HG03045 (cell line): ENCODE data around the gene DCXR.
"Not testable (repeated sequence)": the region's sequence is repeated elsewhere in the genome, so short reads cannot be mapped to it uniquely, and the experiment has no call there.

Experiments
- ATAC-seq: cut with Tn5 transposase; IDR thresholded peaks from one replicate; pipeline ENCODE4 v1.9.1; 2021; ENCODE audit warnings: mild to moderate bottlenecking, moderate library complexity; ENCODE audit not compliant: unreplicated experiment

DCXR gene

GRCh38 chr17:82042649-82043048, 5.2 kb upstream of the DCXR start:
- no peak for ATAC-seq

- ATAC-seq, result no peak
Observed at GRCh38 chr17:82041144-82041814, 3.8 kb upstream of the DCXR start.

GRCh38 chr17:82039695-82040299, 2.3 kb upstream of the DCXR start:
- no peak for ATAC-seq

- not testable (repeated sequence) for ATAC-seq
Observed at GRCh38 chr17:82038796-82039409, 1.4 kb upstream of the DCXR start.

GRCh38 chr17:82037889-82038195, 345 bp upstream of the DCXR start:
- ATAC-seq, result no peak

- ATAC-seq, result no peak
Observed at GRCh38 chr17:82036634-82037091, 834 bp downstream of the DCXR start.

- ATAC-seq, result no peak
Observed at GRCh38 chr17:82035956-82036633, 1.4 kb downstream of the DCXR start.

- ATAC-seq, result no peak
Observed at GRCh38 chr17:82035488-82035887, 2.0 kb downstream of the DCXR start.

GRCh38 chr17:82034371-82035011, 3.0 kb downstream of the DCXR start:
- ATAC-seq, result no peak

- no peak for ATAC-seq
Observed at GRCh38 chr17:82033359-82034085, 4.0 kb downstream of the DCXR start.

GRCh38 chr17:82031885-82032627, 5.4 kb downstream of the DCXR start:
- no peak for ATAC-seq

- ATAC-seq, result no peak
Observed at GRCh38 chr17:82031303-82031884, 6.1 kb downstream of the DCXR start, which contains the start of gene RAC3. Gene RAC3, plus strand, starts transcription at chr17:82031678. Its CDS starts 84 bp downstream, at chr17:82031762.

GRCh38 chr17:82030470-82031302, 6.8 kb downstream of the DCXR start:
- ATAC-seq, result no peak

GRCh38 chr17:82029990-82030469, 7.5 kb downstream of the DCXR start:
- ATAC-seq, result no peak

GRCh38 chr17:82029391-82029790, 8.1 kb downstream of the DCXR start:
- ATAC-seq, result no peak

GRCh38 chr17:82028966-82029365, 8.5 kb downstream of the DCXR start:
- no peak for ATAC-seq

- no peak for ATAC-seq
Observed at GRCh38 chr17:82028246-82028645, 9.3 kb downstream of the DCXR start.

- no peak for ATAC-seq
Observed at GRCh38 chr17:82025401-82026107, 11.9 kb downstream of the DCXR start.
